ENCODE data around the gene COL4A2.

DNA sequence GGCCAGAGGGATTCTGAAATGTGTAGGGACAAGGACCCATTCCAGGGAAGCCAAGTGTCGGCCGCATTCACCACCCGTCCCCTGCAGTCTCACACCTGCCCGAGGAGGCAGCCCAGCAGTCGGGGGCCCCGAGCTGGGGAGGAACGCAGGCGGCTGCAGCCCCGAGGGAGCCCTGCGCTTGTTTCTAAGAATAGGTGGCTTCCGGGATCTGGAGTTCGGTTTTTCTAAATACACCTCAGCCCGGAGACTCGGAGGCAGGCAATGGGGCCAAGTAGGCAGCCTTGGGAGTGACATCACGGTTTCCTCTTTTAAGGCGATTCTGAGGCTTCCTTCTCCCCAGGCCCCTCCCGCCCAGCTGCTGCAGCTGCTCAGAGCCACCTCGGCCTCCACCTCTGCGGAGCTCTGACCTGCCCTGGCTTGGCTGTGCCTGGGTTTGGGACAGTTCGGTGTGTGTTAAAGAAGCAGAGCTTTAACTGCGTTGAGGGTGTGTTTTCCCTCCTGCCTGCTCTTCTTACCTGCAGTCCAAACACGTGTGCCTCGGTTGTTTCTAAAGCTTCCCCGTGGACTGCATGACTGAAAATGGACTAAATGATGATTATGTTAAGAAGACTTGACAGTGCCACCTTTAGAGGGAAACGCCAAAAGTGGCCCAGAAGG is 80.5 kb downstream of the COL4A2 start:
- TF ChIP-seq POLR2A (IDR thresholded peaks at IDR 0.05) = no peak
- TF ChIP-seq, protein P1, sequence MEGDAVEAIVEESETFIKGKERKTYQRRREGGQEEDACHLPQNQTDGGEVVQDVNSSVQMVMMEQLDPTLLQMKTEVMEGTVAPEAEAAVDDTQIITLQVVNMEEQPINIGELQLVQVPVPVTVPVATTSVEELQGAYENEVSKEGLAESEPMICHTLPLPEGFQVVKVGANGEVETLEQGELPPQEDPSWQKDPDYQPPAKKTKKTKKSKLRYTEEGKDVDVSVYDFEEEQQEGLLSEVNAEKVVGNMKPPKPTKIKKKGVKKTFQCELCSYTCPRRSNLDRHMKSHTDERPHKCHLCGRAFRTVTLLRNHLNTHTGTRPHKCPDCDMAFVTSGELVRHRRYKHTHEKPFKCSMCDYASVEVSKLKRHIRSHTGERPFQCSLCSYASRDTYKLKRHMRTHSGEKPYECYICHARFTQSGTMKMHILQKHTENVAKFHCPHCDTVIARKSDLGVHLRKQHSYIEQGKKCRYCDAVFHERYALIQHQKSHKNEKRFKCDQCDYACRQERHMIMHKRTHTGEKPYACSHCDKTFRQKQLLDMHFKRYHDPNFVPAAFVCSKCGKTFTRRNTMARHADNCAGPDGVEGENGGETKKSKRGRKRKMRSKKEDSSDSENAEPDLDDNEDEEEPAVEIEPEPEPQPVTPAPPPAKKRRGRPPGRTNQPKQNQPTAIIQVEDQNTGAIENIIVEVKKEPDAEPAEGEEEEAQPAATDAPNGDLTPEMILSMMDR (IDR thresholded peaks at IDR 0.05) = no peak
